GM12878 (cell line): ENCODE measurements around the gene PIGU. TPM values are rescaled to one million over a fixed set of nuclear protein-coding genes. Genes with fewer than 3 reads are reported as not detected.

Experiments used
- ATAC-seq: fragments of 200-7000 bp; cut with Tn5 transposase; 3 replicates; pipeline ENCODE4 v1.9.1; 2020; ENCODE audit warnings: mild to moderate bottlenecking, moderate library complexity
- BruUV-seq: library from RNA; stranded (reverse); fragments of 400-500 nt; replicated peaks from 2 replicates; lab custom pipeline; 2021; lab: Mats Ljungman, UMichigan
- CTCF ChIA-PET: fragments of 300-600 bp; sonication (Branson Sonifier 250); formaldehyde crosslinking; extraction: SDS; loops from one replicate; lab custom pipeline; 2021; ENCODE audit warnings: inconsistent platforms; lab: Yijun Ruan, JAX
- POLR2A ChIA-PET: fragments of 350-600 bp; formaldehyde crosslinking; extraction: SDS; loops from one replicate; lab custom pipeline; 2021; ENCODE audit warnings: inconsistent platforms; lab: Charles Lee
- RAD21 ChIA-PET: fragments of 300-600 bp; sonication (Branson Sonifier 250); formaldehyde crosslinking; loops from one replicate; lab custom pipeline; 2023; ENCODE audit warnings: antibody characterized with exemption; ENCODE audit not compliant: unreplicated experiment; lab: Charles Lee
- SMC1A ChIA-PET: fragments of 300-600 bp; sonication (Branson Sonifier 250); formaldehyde crosslinking; loops from one replicate; lab custom pipeline; 2023; ENCODE audit not compliant: unreplicated experiment, uncharacterized antibody; lab: Charles Lee
- DNase-seq: peaks from one replicate; pipeline ENCODE4 v3.0.0-alpha.2; 2011; ENCODE audit warnings: low read depth, low spot score
- FAIRE-seq: peaks from 3 replicates; lab custom pipeline; 2011; peaks lifted over from hg19 to GRCh38; lab: Jason Lieb, UNC
- H2AFZ ChIP-seq: 2 replicates; pipeline ENCODE4 v1.6.0; 2011; ENCODE audit warnings: low read depth, low read length, control low read depth; ENCODE audit not compliant: control insufficient read depth
- H3K27ac ChIP-seq: 2 replicates; pipeline ENCODE4 v1.5.1; 2011; ENCODE audit warnings: control low read depth; ENCODE audit not compliant: control insufficient read depth, insufficient read depth
- H3K27me3 ChIP-seq, 2 experiments: replicated peaks in 1 of 2; 2 replicates each; pipeline versions ENCODE4 v1.6.0 to v1.6.1; 2011; ENCODE audit warnings: low read length in 1 of 2; ENCODE audit not compliant: control insufficient read depth in 2 of 2, insufficient read depth in 2 of 2
- H3K36me3 ChIP-seq, 2 experiments: 2 replicates each; pipeline ENCODE4 v1.5.1; 2011; ENCODE audit warnings: low read length in 1 of 2; ENCODE audit not compliant: control insufficient read depth in 2 of 2, insufficient read depth in 2 of 2
- H3K4me1 ChIP-seq: 2 replicates; pipeline ENCODE4 v1.6.1; 2011; ENCODE audit warnings: mild to moderate bottlenecking, low read length, moderate library complexity, mixed read lengths; ENCODE audit not compliant: control insufficient read depth, insufficient read depth
- H3K4me2 ChIP-seq: 2 replicates; pipeline ENCODE4 v1.6.0; 2011; ENCODE audit warnings: control low read depth; ENCODE audit not compliant: control insufficient read depth, insufficient read depth
- H3K4me3 ChIP-seq: fragments of 200-600 bp; sonication (generic); 2 replicates; pipeline ENCODE4 v1.5.1; 2016
- H3K79me2 ChIP-seq: 2 replicates; pipeline ENCODE4 v1.6.0; 2011; ENCODE audit warnings: low read length; ENCODE audit not compliant: control insufficient read depth, insufficient read depth
- H3K9ac ChIP-seq: 2 replicates; pipeline ENCODE4 v1.8.0; 2011; ENCODE audit warnings: low read length, control low read depth, mixed read lengths; ENCODE audit not compliant: control insufficient read depth, insufficient read depth
- H3K9me3 ChIP-seq: replicated peaks from 3 replicates; pipeline ENCODE4 v1.5.1; 2011; ENCODE audit warnings: mild to moderate bottlenecking, low read length; ENCODE audit not compliant: control insufficient read depth, insufficient read depth
- H4K20me1 ChIP-seq: 2 replicates; pipeline ENCODE4 v1.6.0; 2011; ENCODE audit not compliant: control insufficient read depth, insufficient read depth
- HCFC1 ChIP-seq: fragments of 150-350 bp; IDR thresholded peaks from 2 replicates; pipeline ENCODE4 v1.6.1; 2014; ENCODE audit warnings: low read length
- POLR2AphosphoS2 ChIP-seq: IDR thresholded peaks from 2 replicates; pipeline ENCODE4 v1.6.1; 2011; ENCODE audit warnings: low read depth, mild to moderate bottlenecking, low read length, improper control_type of control experiment, moderate library complexity
- SREBF1 ChIP-seq: IDR thresholded peaks from 2 replicates; pipeline ENCODE4 v1.6.1; 2012; ENCODE audit warnings: mild to moderate bottlenecking, low read length
- ZNF384 ChIP-seq: IDR thresholded peaks from 2 replicates; pipeline ENCODE4 v1.6.1; 2012; ENCODE audit warnings: low read depth, mild to moderate bottlenecking, low read length, improper control_type of control experiment, borderline replicate concordance
- WGBS: methylation state at CpG from one replicate; pipeline ENCODE4 v1.1.6; 2016; ENCODE audit warnings: low lambda C conversion rate; ENCODE audit not compliant: insufficient replicate concordance, insufficient coverage; ENCODE audit errors: missing lambda C conversion rate; 5-methylcytosine and 5-hydroxymethylcytosine counted together
- in situ Hi-C: fragments of 300-500 bp; cut with MboI; formaldehyde crosslinking; loops from 9 replicates; pipeline ENCODE4 v1.14.3; 2018; ENCODE audit warnings: mixed read lengths
- intact Hi-C: fragments of 100-400 bp; cut with micrococcal nuclease; formaldehyde crosslinking; loops from one replicate; pipeline ENCODE4 v1.14.2; 2022; ENCODE audit not compliant: unreplicated experiment
- polyA plus RNA-seq, 11 experiments: library from polyadenylated mRNA; depleted of rRNA in 4 of 11; unstranded in 6 of 11; stranded (reverse) in 5 of 11; fragments of >200 nt; fragmentation: Nextera tagmentation in 4 of 11; fragmentation: Illumina TruSeq in 1 of 11; extraction: Ambion mirVana in 4 of 11; extraction: Trizol in 1 of 11; gene quantifications; 1 replicate in 1 of 11; 2 replicates in 10 of 11; pipeline versions ENCODE4 v1.2.1 to v1.2.3, GENCODE V29; 2011 to 2016; ENCODE audit warnings: inconsistent platforms in 2 of 11, missing spikeins in 2 of 11, low read depth in 1 of 11
- total RNA-seq, 4 experiments: library from RNA; depleted of rRNA in 3 of 4; stranded (reverse); fragments of >200 nt in 3 of 4; fragmentation: Illumina TruSeq in 1 of 4; extraction: Trizol in 1 of 4; gene quantifications; 2 replicates each; pipeline versions ENCODE4 v1.2.1 to v1.2.3, GENCODE V29; 2013 to 2021
- TF ChIP-seq, protein P1 (sequence below): IDR thresholded peaks from 2 replicates; pipeline ENCODE4 v1.6.1; 2012; ENCODE audit warnings: low read length, inconsistent platforms
- TF ChIP-seq, protein P2 (sequence below): fragments of 450-650 bp; IDR thresholded peaks from 2 replicates; pipeline ENCODE4 v1.6.1; 2016; ENCODE audit warnings: mild to moderate bottlenecking
- TF ChIP-seq, protein P3 (sequence below): fragments of 450-650 bp; formaldehyde crosslinking; IDR thresholded peaks from 2 replicates; pipeline ENCODE4 v1.5.0; 2022; ENCODE audit warnings: mild to moderate bottlenecking, missing genetic modification characterization

Gene PIGU
- total and polyA plus RNA-seq, 10 of the 15 experiments (the other 5 are each of a cell fraction or from before 2014, with no cell fraction given) = 4.1 to 88.2 (median 25.0) TPM

DNA sequence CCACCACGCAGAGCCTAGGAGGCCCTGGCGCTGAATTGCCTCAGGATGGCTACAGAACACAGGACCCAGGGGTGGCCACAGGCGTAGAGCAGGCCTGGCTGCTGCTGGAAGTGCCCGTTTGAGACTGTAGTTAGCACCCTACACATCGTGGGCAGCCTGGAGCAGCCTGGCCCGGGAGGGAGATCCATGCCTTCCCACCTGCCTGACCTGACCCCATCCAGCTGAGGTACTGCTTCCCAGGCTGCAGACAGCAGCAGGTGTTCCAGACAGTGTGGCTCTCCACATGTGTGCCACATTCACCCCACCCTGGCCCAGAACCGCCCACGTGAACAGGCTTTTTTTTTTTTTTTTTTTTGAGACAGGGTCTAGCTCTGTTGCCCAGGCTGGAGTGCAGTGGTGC lies 139.2 kb downstream of the PIGU start:
- Histone ChIP-seq H2AFZ (no peak overlapping the region), H3K27me3 (no peaks in the 10 kb centered on the region), H3K9ac (no peak overlapping the region), H3K27ac (no peak overlapping the region), H3K9me3 (no peaks in the 10 kb centered on the region), H3K4me2 (no peak overlapping the region), H3K36me3 (peaks cover 18 to 30% of the 10 kb centered on the region in 2 experiments; a peak in 3 of 4 replicates), H3K79me2 (no peaks in the 10 kb centered on the region), H3K4me3 (no peak overlapping the region), H4K20me1 (no peaks in the 10 kb centered on the region), H3K4me1 (peaks cover 4% of the 10 kb centered on the region; the same call in 1 of the 2 replicates)
- in situ Hi-C loops (loop anchor here (5.0 kb wide), 1 partner anchor 230 kb away; no protein-coding TSS in a partner anchor), intact Hi-C loops (loop anchor here (1.0 to 5.0 kb wide), 2 partner anchors 171 to 230 kb away; no protein-coding TSS in a partner anchor)
- ChIA-PET POLR2A (interaction anchor here (1.1 kb wide), 1 partner anchor 233 kb away, joined by 3 read pairs; no protein-coding TSS in a partner anchor), CTCF (interaction anchor here (0.9 to 5.7 kb wide), 8 partner anchors 26 to 232 kb away, joined by 3 to 93 read pairs (median 6); no protein-coding TSS in a partner anchor), RAD21 (interaction anchor here (0.6 to 5.7 kb wide), 7 partner anchors 168 to 347 kb away, joined by 3 to 35 read pairs (median 5); no protein-coding TSS in a partner anchor), SMC1A (interaction anchor here (0.7 to 5.7 kb wide), 5 partner anchors 136 to 232 kb away, joined by 3 to 50 read pairs (median 7); partner anchors contain the start of gene TP53INP2)
- no TSS peak for BruUV-seq
- DNase-seq (no peak), FAIRE-seq (no peak), ATAC-seq (no peak)
- TF ChIP-seq, protein P1, sequence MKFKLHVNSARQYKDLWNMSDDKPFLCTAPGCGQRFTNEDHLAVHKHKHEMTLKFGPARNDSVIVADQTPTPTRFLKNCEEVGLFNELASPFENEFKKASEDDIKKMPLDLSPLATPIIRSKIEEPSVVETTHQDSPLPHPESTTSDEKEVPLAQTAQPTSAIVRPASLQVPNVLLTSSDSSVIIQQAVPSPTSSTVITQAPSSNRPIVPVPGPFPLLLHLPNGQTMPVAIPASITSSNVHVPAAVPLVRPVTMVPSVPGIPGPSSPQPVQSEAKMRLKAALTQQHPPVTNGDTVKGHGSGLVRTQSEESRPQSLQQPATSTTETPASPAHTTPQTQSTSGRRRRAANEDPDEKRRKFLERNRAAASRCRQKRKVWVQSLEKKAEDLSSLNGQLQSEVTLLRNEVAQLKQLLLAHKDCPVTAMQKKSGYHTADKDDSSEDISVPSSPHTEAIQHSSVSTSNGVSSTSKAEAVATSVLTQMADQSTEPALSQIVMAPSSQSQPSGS = no peak
- TF ChIP-seq HCFC1 = no peak
- TF ChIP-seq, protein P2, sequence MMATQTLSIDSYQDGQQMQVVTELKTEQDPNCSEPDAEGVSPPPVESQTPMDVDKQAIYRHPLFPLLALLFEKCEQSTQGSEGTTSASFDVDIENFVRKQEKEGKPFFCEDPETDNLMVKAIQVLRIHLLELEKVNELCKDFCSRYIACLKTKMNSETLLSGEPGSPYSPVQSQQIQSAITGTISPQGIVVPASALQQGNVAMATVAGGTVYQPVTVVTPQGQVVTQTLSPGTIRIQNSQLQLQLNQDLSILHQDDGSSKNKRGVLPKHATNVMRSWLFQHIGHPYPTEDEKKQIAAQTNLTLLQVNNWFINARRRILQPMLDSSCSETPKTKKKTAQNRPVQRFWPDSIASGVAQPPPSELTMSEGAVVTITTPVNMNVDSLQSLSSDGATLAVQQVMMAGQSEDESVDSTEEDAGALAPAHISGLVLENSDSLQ = no peak
- no peak for TF ChIP-seq SREBF1
- no peak for TF ChIP-seq POLR2AphosphoS2
- no peak for TF ChIP-seq ZNF384
- TF ChIP-seq, protein P3, sequence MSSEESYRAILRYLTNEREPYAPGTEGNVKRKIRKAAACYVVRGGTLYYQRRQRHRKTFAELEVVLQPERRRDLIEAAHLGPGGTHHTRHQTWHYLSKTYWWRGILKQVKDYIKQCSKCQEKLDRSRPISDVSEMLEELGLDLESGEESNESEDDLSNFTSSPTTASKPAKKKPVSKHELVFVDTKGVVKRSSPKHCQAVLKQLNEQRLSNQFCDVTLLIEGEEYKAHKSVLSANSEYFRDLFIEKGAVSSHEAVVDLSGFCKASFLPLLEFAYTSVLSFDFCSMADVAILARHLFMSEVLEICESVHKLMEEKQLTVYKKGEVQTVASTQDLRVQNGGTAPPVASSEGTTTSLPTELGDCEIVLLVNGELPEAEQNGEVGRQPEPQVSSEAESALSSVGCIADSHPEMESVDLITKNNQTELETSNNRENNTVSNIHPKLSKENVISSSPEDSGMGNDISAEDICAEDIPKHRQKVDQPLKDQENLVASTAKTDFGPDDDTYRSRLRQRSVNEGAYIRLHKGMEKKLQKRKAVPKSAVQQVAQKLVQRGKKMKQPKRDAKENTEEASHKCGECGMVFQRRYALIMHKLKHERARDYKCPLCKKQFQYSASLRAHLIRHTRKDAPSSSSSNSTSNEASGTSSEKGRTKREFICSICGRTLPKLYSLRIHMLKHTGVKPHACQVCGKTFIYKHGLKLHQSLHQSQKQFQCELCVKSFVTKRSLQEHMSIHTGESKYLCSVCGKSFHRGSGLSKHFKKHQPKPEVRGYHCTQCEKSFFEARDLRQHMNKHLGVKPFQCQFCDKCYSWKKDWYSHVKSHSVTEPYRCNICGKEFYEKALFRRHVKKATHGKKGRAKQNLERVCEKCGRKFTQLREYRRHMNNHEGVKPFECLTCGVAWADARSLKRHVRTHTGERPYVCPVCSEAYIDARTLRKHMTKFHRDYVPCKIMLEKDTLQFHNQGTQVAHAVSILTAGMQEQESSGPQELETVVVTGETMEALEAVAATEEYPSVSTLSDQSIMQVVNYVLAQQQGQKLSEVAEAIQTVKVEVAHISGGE (CRISPR knock-in tag) = no peak
- 94% methylated on average over 7 of the region's 8 CpGs for WGBS
